Mononuclear cell (primary cell): ENCODE data around the gene TBL1X. TPM values are rescaled to one million over a fixed set of nuclear protein-coding genes. Genes with fewer than 3 reads are reported as not detected.

Source experiments
- H3K27me3 ChIP-seq: 2 replicates; pipeline ENCODE4 v1.6.0; 2011; ENCODE audit warnings: low read length, control low read depth; ENCODE audit not compliant: insufficient read depth
- H3K4me1 ChIP-seq: 2 replicates; pipeline ENCODE4 v1.5.1; 2011; ENCODE audit warnings: mild to moderate bottlenecking, low read length, control low read depth; ENCODE audit not compliant: insufficient read depth
- H3K4me3 ChIP-seq: 2 replicates; pipeline ENCODE4 v1.5.1; 2011; ENCODE audit warnings: mild to moderate bottlenecking, low read length, moderate library complexity
- H3K9me3 ChIP-seq: 2 replicates; pipeline ENCODE4 v1.5.1; 2011; ENCODE audit warnings: low read depth, mild to moderate bottlenecking, control low read depth, low read length
- total RNA-seq: library from RNA; depleted of rRNA; stranded (reverse); fragments of >200 nt; gene quantifications from one replicate; pipeline ENCODE4 v1.2.3, GENCODE V29; 2012

TBL1X gene
- total RNA-seq, 1 donor = 21.0 TPM

GRCh38 chrX:9703406-9703805 lies 238.5 kb downstream of the TBL1X start:
- Histone ChIP-seq H3K9me3 (no peaks in the 10 kb centered on the region), H3K4me1 (peaks cover 2% of the 10 kb centered on the region), H3K4me3 (no peak overlapping the region), H3K27me3 (no peaks in the 10 kb centered on the region)

- H3K9me3 ChIP-seq = no peaks in the 10 kb centered on the region
- no peak overlapping the region for H3K4me3 ChIP-seq
- no peaks in the 10 kb centered on the region for H3K27me3 ChIP-seq
- peaks cover 6% of the 10 kb centered on the region for H3K4me1 ChIP-seq
Observed at GRCh38 chrX:9704876-9705465, 240.1 kb downstream of the TBL1X start.

GRCh38 chrX:9706421-9706820 lies 241.6 kb downstream of the TBL1X start:
- H3K9me3 ChIP-seq = no peaks in the 10 kb centered on the region
- H3K4me1 ChIP-seq = peaks cover 6% of the 10 kb centered on the region
- H3K27me3 ChIP-seq = no peaks in the 10 kb centered on the region
- H3K4me3 ChIP-seq = no peak overlapping the region

- Histone ChIP-seq H3K4me1 (peaks cover 6% of the 10 kb centered on the region), H3K27me3 (no peaks in the 10 kb centered on the region)
Observed at GRCh38 chrX:9707306-9708033, 242.6 kb downstream of the TBL1X start.

GRCh38 chrX:9708086-9708485 lies 243.2 kb downstream of the TBL1X start:
- H3K9me3 ChIP-seq = no peaks in the 10 kb centered on the region
- H3K4me3 ChIP-seq = no peak overlapping the region
- peaks cover 6% of the 10 kb centered on the region for H3K4me1 ChIP-seq
- no peaks in the 10 kb centered on the region for H3K27me3 ChIP-seq

More at GRCh38 chrX:9707306-9708033, 242.6 kb downstream of the TBL1X start:
- Histone ChIP-seq H3K9me3 (no peaks in the 10 kb centered on the region), H3K4me3 (no peak overlapping the region)

- Histone ChIP-seq H3K4me3 (no peak overlapping the region), H3K4me1 (peaks cover 6% of the 10 kb centered on the region), H3K27me3 (no peaks in the 10 kb centered on the region), H3K9me3 (no peaks in the 10 kb centered on the region)
Observed at GRCh38 chrX:9708923-9709553, 244.2 kb downstream of the TBL1X start.

GRCh38 chrX:9710332-9710731 lies 245.5 kb downstream of the TBL1X start:
- no peaks in the 10 kb centered on the region for H3K27me3 ChIP-seq
- peaks cover 6% of the 10 kb centered on the region for H3K4me1 ChIP-seq
- no peaks in the 10 kb centered on the region for H3K9me3 ChIP-seq
- no peak overlapping the region for H3K4me3 ChIP-seq

GRCh38 chrX:9717376-9717775 lies 252.5 kb downstream of the TBL1X start:
- H3K4me1 ChIP-seq = no peaks in the 10 kb centered on the region
- no peaks in the 10 kb centered on the region for H3K27me3 ChIP-seq
- no peak overlapping the region for H3K4me3 ChIP-seq
- H3K9me3 ChIP-seq = no peaks in the 10 kb centered on the region

GRCh38 chrX:9724711-9725110 lies 259.9 kb downstream of the TBL1X start:
- no peaks in the 10 kb centered on the region for H3K9me3 ChIP-seq
- H3K4me1 ChIP-seq = no peaks in the 10 kb centered on the region
- H3K27me3 ChIP-seq = no peaks in the 10 kb centered on the region
- H3K4me3 ChIP-seq = no peak overlapping the region

GRCh38 chrX:9728261-9728660 lies 263.4 kb downstream of the TBL1X start:
- no peaks in the 10 kb centered on the region for H3K9me3 ChIP-seq
- H3K4me1 ChIP-seq = no peaks in the 10 kb centered on the region
- H3K27me3 ChIP-seq = no peaks in the 10 kb centered on the region
- H3K4me3 ChIP-seq = no peak overlapping the region

GRCh38 chrX:9729171-9729885 lies 264.5 kb downstream of the TBL1X start:
- no peaks in the 10 kb centered on the region for H3K27me3 ChIP-seq
- H3K4me3 ChIP-seq = no peak overlapping the region
- no peaks in the 10 kb centered on the region for H3K9me3 ChIP-seq
- no peaks in the 10 kb centered on the region for H3K4me1 ChIP-seq

- Histone ChIP-seq H3K4me1 (no peaks in the 10 kb centered on the region), H3K27me3 (no peaks in the 10 kb centered on the region), H3K9me3 (no peaks in the 10 kb centered on the region), H3K4me3 (no peak overlapping the region)
Observed at GRCh38 chrX:9730078-9730477, 265.2 kb downstream of the TBL1X start.

GRCh38 chrX:9730752-9731151 lies 265.9 kb downstream of the TBL1X start:
- H3K9me3 ChIP-seq = no peaks in the 10 kb centered on the region
- no peaks in the 10 kb centered on the region for H3K4me1 ChIP-seq
- no peak overlapping the region for H3K4me3 ChIP-seq
- H3K27me3 ChIP-seq = no peaks in the 10 kb centered on the region

GRCh38 chrX:9737363-9737762 lies 272.5 kb downstream of the TBL1X start:
- Histone ChIP-seq H3K4me3 (no peak overlapping the region), H3K9me3 (no peaks in the 10 kb centered on the region), H3K27me3 (no peaks in the 10 kb centered on the region), H3K4me1 (no peaks in the 10 kb centered on the region)

GRCh38 chrX:9738151-9738550 lies 273.3 kb downstream of the TBL1X start:
- no peaks in the 10 kb centered on the region for H3K4me1 ChIP-seq
- H3K4me3 ChIP-seq = no peak overlapping the region
- no peaks in the 10 kb centered on the region for H3K27me3 ChIP-seq
- H3K9me3 ChIP-seq = no peaks in the 10 kb centered on the region
